Measurements from ENCODE around the gene DAB2IP. TPM values are rescaled to one million over a fixed set of nuclear protein-coding genes. Genes with fewer than 3 reads are reported as not detected.

DAB2IP gene
- total and polyA plus RNA-seq, 2 experiments from 2014 or later = 8.9 to 42.8 TPM

GRCh38 chr9:121678501-121679022 is 27.1 kb downstream of the DAB2IP start:
- H3K4me1 Mint-ChIP-seq = peaks cover 28% of the 10 kb centered on the region
- Histone ChIP-seq H3K9me2 (ENCODE audit: insufficient read depth) (no peaks in the 10 kb centered on the region), H3K27ac (ENCODE audit: low read depth) (no peak overlapping the region), H2AFZ (no peak overlapping the region), H3K36me3 (ENCODE audit: insufficient read depth) (no peaks in the 10 kb centered on the region), H3K4me1 (ENCODE audit: insufficient read depth) (no peaks in the 10 kb centered on the region), H3K79me2 (replicated peaks; ENCODE audit: insufficient read depth) (peaks cover 12% of the 10 kb centered on the region), H4K20me1 (replicated peaks; ENCODE audit: insufficient read depth) (peaks cover 11% of the 10 kb centered on the region), H3F3A (replicated peaks; ENCODE audit: low read depth) (no peaks in the 10 kb centered on the region), H3K27me3 (ENCODE audit: insufficient read depth) (no peaks in the 10 kb centered on the region), H3K4me2 (no peak overlapping the region), H3K4me3 (no peak overlapping the region)
- DNase-seq (ENCODE audit: low spot score) = no peak
- no peak overlapping the region for H3K27ac Mint-ChIP-seq
- no peak for ATAC-seq
- no peak overlapping the region for H3K4me3 Mint-ChIP-seq
- H3K9me3 Mint-ChIP-seq = no peaks in the 10 kb centered on the region; the same call in 2 of the 3 replicates
- TF ChIP-seq, protein P1, sequence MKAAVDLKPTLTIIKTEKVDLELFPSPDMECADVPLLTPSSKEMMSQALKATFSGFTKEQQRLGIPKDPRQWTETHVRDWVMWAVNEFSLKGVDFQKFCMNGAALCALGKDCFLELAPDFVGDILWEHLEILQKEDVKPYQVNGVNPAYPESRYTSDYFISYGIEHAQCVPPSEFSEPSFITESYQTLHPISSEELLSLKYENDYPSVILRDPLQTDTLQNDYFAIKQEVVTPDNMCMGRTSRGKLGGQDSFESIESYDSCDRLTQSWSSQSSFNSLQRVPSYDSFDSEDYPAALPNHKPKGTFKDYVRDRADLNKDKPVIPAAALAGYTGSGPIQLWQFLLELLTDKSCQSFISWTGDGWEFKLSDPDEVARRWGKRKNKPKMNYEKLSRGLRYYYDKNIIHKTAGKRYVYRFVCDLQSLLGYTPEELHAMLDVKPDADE (IDR thresholded peaks at IDR 0.05) = no peak
- no peak for TF ChIP-seq EZH2phosphoT487 (IDR thresholded peaks at IDR 0.05; ENCODE audit: unreplicated experiment)
- no peak for TF ChIP-seq POLR2AphosphoS5 (IDR thresholded peaks at IDR 0.05; ENCODE audit: low read depth)
- TF ChIP-seq, protein P2, sequence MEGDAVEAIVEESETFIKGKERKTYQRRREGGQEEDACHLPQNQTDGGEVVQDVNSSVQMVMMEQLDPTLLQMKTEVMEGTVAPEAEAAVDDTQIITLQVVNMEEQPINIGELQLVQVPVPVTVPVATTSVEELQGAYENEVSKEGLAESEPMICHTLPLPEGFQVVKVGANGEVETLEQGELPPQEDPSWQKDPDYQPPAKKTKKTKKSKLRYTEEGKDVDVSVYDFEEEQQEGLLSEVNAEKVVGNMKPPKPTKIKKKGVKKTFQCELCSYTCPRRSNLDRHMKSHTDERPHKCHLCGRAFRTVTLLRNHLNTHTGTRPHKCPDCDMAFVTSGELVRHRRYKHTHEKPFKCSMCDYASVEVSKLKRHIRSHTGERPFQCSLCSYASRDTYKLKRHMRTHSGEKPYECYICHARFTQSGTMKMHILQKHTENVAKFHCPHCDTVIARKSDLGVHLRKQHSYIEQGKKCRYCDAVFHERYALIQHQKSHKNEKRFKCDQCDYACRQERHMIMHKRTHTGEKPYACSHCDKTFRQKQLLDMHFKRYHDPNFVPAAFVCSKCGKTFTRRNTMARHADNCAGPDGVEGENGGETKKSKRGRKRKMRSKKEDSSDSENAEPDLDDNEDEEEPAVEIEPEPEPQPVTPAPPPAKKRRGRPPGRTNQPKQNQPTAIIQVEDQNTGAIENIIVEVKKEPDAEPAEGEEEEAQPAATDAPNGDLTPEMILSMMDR (conservative IDR thresholded peaks at IDR 0.05; ENCODE audit: low read depth in 2 of 2) = no peak
- TF ChIP-seq STAT1 (IDR thresholded peaks at IDR 0.05; ENCODE audit: unreplicated experiment) = no peak
- no peak for TF ChIP-seq CREB1 (CRISPR knock-in tag; IDR thresholded peaks at IDR 0.05; ENCODE audit: low read depth)
- TF ChIP-seq ZNF114 (CRISPR knock-in tag; IDR thresholded peaks at IDR 0.05) = no peak
- TF ChIP-seq, protein P3, sequence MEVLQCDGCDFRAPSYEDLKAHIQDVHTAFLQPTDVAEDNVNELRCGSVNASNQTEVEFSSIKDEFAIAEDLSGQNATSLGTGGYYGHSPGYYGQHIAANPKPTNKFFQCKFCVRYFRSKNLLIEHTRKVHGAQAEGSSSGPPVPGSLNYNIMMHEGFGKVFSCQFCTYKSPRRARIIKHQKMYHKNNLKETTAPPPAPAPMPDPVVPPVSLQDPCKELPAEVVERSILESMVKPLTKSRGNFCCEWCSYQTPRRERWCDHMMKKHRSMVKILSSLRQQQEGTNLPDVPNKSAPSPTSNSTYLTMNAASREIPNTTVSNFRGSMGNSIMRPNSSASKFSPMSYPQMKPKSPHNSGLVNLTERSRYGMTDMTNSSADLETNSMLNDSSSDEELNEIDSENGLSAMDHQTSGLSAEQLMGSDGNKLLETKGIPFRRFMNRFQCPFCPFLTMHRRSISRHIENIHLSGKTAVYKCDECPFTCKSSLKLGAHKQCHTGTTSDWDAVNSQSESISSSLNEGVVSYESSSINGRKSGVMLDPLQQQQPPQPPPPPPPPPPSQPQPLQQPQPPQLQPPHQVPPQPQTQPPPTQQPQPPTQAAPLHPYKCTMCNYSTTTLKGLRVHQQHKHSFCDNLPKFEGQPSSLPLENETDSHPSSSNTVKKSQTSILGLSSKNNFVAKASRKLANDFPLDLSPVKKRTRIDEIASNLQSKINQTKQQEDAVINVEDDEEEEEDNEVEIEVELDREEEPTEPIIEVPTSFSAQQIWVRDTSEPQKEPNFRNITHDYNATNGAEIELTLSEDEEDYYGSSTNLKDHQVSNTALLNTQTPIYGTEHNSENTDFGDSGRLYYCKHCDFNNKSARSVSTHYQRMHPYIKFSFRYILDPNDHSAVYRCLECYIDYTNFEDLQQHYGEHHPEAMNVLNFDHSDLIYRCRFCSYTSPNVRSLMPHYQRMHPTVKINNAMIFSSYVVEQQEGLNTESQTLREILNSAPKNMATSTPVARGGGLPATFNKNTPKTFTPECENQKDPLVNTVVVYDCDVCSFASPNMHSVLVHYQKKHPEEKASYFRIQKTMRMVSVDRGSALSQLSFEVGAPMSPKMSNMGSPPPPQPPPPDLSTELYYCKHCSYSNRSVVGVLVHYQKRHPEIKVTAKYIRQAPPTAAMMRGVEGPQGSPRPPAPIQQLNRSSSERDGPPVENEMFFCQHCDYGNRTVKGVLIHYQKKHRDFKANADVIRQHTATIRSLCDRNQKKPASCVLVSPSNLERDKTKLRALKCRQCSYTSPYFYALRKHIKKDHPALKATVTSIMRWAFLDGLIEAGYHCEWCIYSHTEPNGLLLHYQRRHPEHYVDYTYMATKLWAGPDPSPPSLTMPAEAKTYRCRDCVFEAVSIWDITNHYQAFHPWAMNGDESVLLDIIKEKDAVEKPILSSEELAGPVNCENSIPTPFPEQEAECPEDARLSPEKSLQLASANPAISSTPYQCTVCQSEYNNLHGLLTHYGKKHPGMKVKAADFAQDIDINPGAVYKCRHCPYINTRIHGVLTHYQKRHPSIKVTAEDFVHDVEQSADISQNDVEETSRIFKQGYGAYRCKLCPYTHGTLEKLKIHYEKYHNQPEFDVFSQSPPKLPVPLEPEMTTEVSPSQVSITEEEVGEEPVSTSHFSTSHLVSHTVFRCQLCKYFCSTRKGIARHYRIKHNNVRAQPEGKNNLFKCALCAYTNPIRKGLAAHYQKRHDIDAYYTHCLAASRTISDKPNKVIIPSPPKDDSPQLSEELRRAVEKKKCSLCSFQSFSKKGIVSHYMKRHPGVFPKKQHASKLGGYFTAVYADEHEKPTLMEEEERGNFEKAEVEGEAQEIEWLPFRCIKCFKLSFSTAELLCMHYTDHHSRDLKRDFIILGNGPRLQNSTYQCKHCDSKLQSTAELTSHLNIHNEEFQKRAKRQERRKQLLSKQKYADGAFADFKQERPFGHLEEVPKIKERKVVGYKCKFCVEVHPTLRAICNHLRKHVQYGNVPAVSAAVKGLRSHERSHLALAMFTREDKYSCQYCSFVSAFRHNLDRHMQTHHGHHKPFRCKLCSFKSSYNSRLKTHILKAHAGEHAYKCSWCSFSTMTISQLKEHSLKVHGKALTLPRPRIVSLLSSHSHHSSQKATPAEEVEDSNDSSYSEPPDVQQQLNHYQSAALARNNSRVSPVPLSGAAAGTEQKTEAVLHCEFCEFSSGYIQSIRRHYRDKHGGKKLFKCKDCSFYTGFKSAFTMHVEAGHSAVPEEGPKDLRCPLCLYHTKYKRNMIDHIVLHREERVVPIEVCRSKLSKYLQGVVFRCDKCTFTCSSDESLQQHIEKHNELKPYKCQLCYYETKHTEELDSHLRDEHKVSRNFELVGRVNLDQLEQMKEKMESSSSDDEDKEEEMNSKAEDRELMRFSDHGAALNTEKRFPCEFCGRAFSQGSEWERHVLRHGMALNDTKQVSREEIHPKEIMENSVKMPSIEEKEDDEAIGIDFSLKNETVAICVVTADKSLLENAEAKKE (CRISPR knock-in tag; IDR thresholded peaks at IDR 0.05) = no peak
- peaks cover 8% of the 10 kb centered on the region for H3K27me3 Mint-ChIP-seq (ENCODE audit: insufficient read depth, low read depth, poor library complexity)
- H3K36me3 Mint-ChIP-seq (ENCODE audit: low read depth) = peaks cover 6% of the 10 kb centered on the region; the same call in 2 of the 3 replicates

Data from GM23338 (cell line).